Omental fat pad (tissue), 4 donors: ENCODE data around the gene ADGRD1. TPM values are rescaled to one million over a fixed set of nuclear protein-coding genes. Genes with fewer than 3 reads are reported as not detected.

Experiments used
- ATAC-seq: fragments of 150-250 bp; one replicate; pipeline ENCODE4 v1.9.1; 2016; ENCODE audit warnings: mild to moderate bottlenecking, moderate library complexity; ENCODE audit not compliant: low FRiP score
- DNase-seq: peaks from one replicate; pipeline ENCODE4 v3.0.0-alpha.2; 2019; ENCODE audit warnings: low spot score
- CTCF ChIP-seq, 3 donors: fragments of 450-650 bp; IDR thresholded peaks; one replicate each; pipeline ENCODE4 v1.5.1; 2016 to 2017; ENCODE audit warnings: antibody characterized with exemption in 3 of 3, mild to moderate bottlenecking in 3 of 3, moderate library complexity in 2 of 3
- total RNA-seq, 4 donors: library from RNA; depleted of rRNA; stranded (reverse); fragments of >200 nt; gene quantifications; one replicate each; pipeline ENCODE4 v1.1.0, GENCODE V29; 2016

ADGRD1 gene
- total RNA-seq, 4 donors from 2014 or later = 34.3 to 98.6 (median 52.4) TPM

GRCh38 chr12:131152587-131152986 is 198.9 kb downstream of the ADGRD1 start:
- DNase-seq (no peak), ATAC-seq (no peak)
- no peak for TF ChIP-seq CTCF (IDR thresholded peaks at IDR 0.05)

- no peak for ATAC-seq
- no peak for TF ChIP-seq CTCF (IDR thresholded peaks at IDR 0.05)
- no peak for DNase-seq
Measured at GRCh38 chr12:131153016-131153415, 199.3 kb downstream of the ADGRD1 start.

GRCh38 chr12:131153956-131154355 is 200.2 kb downstream of the ADGRD1 start:
- no peak for TF ChIP-seq CTCF (IDR thresholded peaks at IDR 0.05)
- ATAC-seq = no peak
- no peak for DNase-seq

GRCh38 chr12:131155131-131155530 is 201.4 kb downstream of the ADGRD1 start:
- no peak for DNase-seq
- ATAC-seq = no peak
- TF ChIP-seq CTCF (IDR thresholded peaks at IDR 0.05) = no peak

GRCh38 chr12:131157743-131158142 is 204.0 kb downstream of the ADGRD1 start:
- ATAC-seq (no peak), DNase-seq (no peak)
- TF ChIP-seq CTCF (IDR thresholded peaks at IDR 0.05) = no peak

GRCh38 chr12:131159660-131160059 is 206.0 kb downstream of the ADGRD1 start:
- no peak for TF ChIP-seq CTCF (IDR thresholded peaks at IDR 0.05)
- ATAC-seq (no peak), DNase-seq (no peak)

GRCh38 chr12:131162113-131162512 is 208.4 kb downstream of the ADGRD1 start:
- TF ChIP-seq CTCF (IDR thresholded peaks at IDR 0.05) = no peak
- ATAC-seq = no peak

More at GRCh38 chr12:131162113-131162512, 208.4 kb downstream of the ADGRD1 start:
- DNase-seq = no peak
